ENCODE results near the gene MPND.

MPND gene

DNA sequence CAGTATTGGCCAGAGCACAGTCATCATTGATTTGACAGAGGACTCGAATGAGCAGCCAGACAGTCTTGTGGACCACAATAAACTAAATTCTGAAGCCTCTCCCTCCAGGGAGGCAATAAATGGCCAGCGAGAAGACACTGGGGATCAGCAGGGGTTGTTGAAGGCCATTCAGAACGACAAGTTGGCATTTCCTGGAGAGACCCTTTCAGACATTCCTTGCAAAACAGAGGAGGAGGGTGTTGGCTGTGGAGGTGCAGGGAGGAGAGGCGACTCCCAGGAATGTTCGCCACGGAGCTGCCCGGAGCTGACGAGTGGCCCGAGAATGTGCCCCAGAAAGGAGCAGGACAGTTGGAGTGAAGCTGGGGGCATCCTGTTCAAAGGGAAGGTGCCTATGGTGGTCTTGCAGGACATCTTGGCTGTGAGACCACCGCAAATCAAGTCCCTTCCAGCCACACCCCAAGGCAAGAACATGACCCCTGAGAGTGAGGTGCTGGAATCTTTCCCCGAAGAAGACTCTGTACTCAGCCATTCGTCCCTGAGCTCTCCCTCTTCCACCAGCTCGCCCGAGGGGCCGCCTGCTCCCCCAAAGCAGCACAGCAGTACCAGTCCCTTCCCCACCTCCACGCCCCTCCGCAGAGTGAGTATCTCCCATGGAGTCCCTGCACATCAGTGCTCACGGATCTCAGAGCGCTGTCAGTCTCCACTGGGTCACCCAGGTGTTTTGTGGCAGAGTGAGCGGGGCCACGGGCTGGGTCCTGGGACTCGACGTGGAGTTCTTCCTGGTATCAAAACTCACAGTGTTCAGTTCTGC, 66.0 kb downstream of the MPND start:
- no peak for DNase-seq

Measured in NCI-H1930 (cell line).